Activated T-helper 9 cell treated with anti-CD3 and anti-CD28 coated beads, Interleukin-2, amount 50 U/mL, for 16 hours (primary cell): ENCODE data around the gene NPFFR1.

Experiments used
- DNase-seq: peaks from one replicate; pipeline ENCODE4 v3.0.0-alpha.2; 2020; ENCODE audit warnings: low read depth

NPFFR1 gene

DNA sequence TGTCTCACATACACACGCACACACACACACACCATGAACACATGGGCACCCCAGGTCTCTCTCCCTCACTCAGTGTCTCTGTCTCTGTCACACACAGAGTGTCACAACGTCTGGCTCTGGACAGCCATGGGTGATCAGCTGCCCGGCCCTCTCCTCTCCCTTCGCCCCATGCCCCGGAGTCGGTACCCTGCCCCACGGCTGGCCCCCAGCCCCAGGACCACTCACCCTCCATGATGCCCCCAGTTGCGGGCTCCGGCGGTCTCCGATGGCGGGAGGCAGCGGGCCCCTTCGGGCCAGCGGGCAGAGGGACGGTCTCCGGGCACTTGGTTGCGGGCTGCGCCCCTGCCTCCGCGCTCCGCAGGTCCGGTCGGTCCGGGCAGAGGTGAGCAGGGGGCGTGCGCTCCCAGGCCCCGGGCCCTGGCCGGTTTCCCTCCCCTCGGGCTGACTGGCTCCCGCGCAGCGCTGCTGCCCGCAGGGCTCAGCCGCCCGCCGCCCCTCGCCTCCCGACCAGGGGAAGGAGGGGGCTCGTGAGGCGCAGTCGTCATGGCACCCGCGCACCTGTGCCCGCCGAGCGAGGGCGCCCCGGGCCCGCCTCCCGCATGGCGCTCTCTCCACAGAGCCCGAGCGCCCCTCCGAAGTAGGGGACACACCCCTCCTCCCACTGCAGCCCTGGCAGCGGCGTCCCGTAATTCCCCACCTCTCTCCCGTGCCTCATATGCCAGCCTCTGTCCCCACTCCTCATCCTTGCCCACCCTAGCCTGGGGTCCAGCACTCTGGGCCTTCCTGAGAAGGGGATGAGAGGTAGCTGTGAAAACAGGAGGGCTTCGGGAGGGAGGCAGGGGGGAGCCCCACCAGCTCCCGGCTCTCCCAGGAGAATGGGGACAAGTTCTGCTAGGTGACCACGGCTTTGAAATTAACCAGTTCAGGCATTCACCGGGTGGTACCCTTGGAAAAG, at the start of gene NPFFR1:
TSS of gene NPFFR1 (minus strand) at position 560 of the 955 bp plus-strand sequence. CDS start at position 232, 328 bp downstream.
- DNase-seq: no peak

DNA sequence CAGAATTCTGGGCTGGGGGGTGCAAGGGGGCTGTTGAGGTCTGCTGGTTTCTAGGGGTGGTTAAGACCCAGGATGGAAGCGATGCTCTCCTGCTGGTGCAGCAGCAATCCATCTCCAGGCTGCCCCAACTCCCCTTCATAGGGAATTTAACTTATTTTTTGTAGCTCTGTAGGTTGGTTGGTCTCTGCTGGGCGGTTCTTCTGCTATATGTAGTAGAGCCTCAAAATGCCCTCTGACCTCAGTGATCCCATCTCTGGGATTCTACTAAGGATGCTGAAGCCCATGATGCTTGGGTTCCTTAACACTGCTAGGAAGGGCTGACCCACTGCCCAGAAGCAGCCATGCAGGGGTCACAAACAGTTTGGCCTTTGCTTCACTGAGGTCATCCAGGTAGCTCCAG, 49.5 kb upstream of the NPFFR1 start:
- no peak for DNase-seq

DNA sequence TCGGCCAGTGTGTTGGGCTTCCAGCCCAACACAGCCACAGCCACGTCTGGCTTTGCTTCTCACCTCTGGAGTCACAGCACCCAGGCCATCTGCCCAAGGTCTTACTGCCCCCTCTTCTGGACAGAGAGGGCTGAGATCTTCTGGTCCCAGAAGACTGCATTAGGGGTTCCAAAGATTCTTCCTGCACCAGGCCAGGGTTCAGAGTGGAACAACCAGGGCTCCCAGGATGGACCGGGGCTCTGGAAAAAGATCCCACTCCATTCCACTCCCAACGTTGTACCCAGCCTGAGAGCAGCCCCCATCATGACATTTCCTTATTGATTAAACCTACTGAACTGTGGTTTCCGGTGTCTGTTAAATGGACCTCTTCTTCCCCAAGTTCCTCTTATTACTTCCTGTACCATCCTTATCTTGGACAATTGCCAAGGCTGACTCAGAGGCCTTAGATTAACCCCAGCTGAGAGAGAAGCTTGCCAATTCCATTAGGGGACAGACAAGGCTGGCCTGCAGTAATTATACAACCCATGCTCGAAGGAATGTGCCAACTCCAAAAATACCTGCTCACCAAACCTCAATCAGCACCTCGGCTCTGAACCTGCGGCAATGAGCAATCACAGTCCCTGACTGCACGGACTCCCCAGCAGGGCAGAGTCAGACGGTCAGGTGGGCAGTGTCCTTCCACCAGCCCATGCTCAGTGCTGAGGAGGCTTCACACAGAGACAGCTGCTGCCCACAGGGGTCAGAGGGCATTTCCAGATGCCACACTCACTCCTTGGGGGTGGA, 47.9 kb upstream of the NPFFR1 start:
- no peak for DNase-seq

DNA sequence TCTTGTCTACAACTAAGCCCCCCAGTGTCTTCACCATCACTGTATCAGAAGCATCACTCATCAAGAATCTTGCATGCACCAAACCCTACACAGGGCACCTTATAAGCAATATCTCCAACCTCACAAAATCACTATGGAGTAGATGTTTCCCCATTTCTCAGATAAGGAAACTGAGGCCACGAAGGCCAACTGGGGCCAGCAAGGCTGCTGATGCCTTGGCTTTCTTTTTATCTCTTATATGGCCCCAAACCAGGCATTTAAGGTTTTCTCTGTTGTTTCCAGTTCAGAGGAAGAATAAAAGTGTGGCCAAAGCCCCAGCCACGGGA, 47.3 kb upstream of the NPFFR1 start:
- DNase-seq: no peak

- no peak for DNase-seq
Observed at GRCh38 chr10:70330671-70331070, 46.9 kb upstream of the NPFFR1 start.

DNA sequence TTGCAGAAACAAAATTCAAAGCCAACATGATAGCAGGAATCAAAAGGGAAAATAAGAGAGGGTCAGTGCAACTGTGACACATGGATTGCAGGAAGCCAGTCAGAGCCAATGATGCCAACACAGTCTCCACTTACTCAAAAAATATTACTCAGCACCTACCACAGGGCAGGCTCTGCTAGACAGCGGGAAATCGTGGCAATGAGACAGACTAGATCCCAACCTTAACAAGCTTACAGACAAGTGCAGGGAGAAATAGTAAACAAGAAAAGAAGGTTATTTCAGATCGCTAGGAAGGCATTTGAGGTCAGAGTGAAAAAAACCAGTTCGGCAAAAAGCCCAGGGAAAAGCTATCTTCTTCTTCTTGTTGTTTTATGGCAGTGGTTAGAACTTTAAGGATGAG, 45.2 kb upstream of the NPFFR1 start:
- no peak for DNase-seq

GRCh38 chr10:70328018-70328417, 44.2 kb upstream of the NPFFR1 start:
- no peak for DNase-seq

GRCh38 chr10:70324951-70325781, 41.4 kb upstream of the NPFFR1 start:
- no peak for DNase-seq

- no peak for DNase-seq
Observed at GRCh38 chr10:70324339-70324861, 40.6 kb upstream of the NPFFR1 start.

DNA sequence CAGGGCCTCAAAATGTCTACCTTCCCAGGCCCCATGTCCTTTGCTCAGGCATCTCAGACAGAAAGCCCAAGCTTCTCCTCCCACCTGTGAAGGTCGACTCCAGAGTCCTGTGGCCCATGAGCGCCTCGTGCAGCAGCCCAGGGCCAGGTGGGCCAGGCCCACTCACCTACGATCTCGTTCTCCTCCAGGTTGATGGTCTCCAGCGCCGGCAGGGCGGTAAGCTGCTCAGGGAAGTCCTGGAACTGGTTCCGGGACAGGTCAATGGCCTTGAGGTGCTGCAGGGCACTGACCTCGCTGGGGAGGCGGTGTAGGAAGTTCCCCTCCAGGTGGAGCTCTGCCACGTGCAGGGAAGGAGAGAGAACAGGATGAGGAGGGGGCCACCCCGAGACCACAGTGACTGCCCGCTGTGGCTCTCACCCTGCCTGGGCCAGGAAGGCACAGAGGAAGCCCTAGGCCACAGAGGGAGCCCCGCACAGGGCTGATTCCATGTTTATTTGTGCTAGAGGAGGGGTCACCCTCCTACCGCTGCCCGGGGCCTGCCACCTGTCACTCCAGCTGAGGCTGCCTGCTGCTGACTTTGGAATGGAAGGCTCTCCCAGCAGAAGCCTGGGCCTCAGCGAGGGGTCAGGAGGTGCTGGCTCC, 40.0 kb upstream of the NPFFR1 start:
- no peak for DNase-seq

GRCh38 chr10:70323138-70323696, 39.4 kb upstream of the NPFFR1 start:
- DNase-seq: no peak

GRCh38 chr10:70321897-70322890, 38.4 kb upstream of the NPFFR1 start:
- no peak for DNase-seq

GRCh38 chr10:70321233-70321632, 37.4 kb upstream of the NPFFR1 start:
- DNase-seq: no peak

- no peak for DNase-seq
Observed at GRCh38 chr10:70320751-70321150, 36.9 kb upstream of the NPFFR1 start.

DNA sequence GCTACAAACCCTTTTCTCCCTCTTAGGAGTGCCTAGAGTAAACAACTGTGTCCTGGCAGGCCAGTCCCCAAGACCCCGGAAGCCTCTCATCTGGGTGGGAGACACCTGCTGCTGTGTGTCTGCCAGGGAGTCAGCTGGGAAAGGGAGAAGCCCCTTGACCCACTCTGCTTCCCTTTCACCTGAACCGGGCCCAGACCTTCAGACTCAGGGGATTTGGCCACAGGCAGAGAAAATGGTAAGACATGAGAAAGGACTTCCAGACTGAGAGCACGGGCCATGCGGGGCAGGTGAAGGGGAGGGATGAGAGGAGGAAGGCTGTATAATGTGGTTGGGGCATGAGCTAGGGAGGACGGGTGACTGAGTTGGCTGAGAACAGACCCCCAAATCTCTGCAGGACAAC, 36.0 kb upstream of the NPFFR1 start:
- no peak for DNase-seq

- DNase-seq: no peak
Observed at GRCh38 chr10:70319183-70319582, 35.4 kb upstream of the NPFFR1 start.

- no peak for DNase-seq
Observed at GRCh38 chr10:70317943-70318318, 34.1 kb upstream of the NPFFR1 start.

- no peak for DNase-seq
Observed at GRCh38 chr10:70317272-70317942, 33.6 kb upstream of the NPFFR1 start.

DNA sequence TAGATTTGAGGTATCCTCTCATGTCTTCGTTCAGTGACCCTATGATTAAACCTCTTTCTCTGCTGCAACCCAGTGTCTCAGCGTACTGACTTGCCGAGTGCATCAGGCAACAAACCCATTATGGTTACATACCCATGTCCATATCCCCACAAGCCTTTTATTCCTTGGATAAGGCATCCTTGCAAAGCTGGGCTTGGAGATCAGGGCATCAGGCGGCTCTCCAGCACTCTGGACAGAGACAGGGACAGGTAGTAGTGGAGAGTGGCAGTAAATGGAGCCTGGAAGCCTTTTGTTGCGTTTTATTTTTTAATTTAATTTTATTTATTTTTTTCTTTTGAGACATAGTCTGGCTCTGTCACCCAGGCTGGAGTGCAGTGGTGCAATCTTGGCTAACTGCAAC, 32.0 kb upstream of the NPFFR1 start:
- no peak for DNase-seq
